ENCODE data around the gene ERC2. TPM values are rescaled to one million over a fixed set of nuclear protein-coding genes. Genes with fewer than 3 reads are reported as not detected.

The ERC2 gene
- total RNA-seq, 1 donor from 2014 or later = 0.53 TPM

- DNase-seq (ENCODE audit: low read depth, low spot score) = no peak
Measured at GRCh38 chr3:56428667-56429066, 39.6 kb downstream of the ERC2 start.

GRCh38 chr3:56424885-56425284 is 43.4 kb downstream of the ERC2 start:
- no peak for DNase-seq (ENCODE audit: low read depth, low spot score)

- DNase-seq (ENCODE audit: low read depth, low spot score) = no peak
Measured at GRCh38 chr3:56424336-56424735, 43.9 kb downstream of the ERC2 start.

GRCh38 chr3:56423661-56424099 is 44.6 kb downstream of the ERC2 start:
- no peak for DNase-seq (ENCODE audit: low read depth, low spot score)

- DNase-seq (ENCODE audit: low read depth, low spot score) = no peak
Measured at GRCh38 chr3:56422316-56422715, 46.0 kb downstream of the ERC2 start.

GRCh38 chr3:56421205-56421604 is 47.1 kb downstream of the ERC2 start:
- no peak for DNase-seq (ENCODE audit: low read depth, low spot score)

- no peak for DNase-seq (ENCODE audit: low read depth, low spot score)
Measured at GRCh38 chr3:56415652-56416051, 52.6 kb downstream of the ERC2 start.

GRCh38 chr3:56413911-56414310 is 54.4 kb downstream of the ERC2 start:
- DNase-seq (ENCODE audit: low read depth, low spot score) = no peak

- DNase-seq (ENCODE audit: low read depth, low spot score) = no peak
Measured at GRCh38 chr3:56411166-56411565, 57.1 kb downstream of the ERC2 start.

- no peak for DNase-seq (ENCODE audit: low read depth, low spot score)
Measured at GRCh38 chr3:56410576-56410975, 57.7 kb downstream of the ERC2 start.

- no peak for DNase-seq (ENCODE audit: low read depth, low spot score)
Measured at GRCh38 chr3:56409790-56410189, 58.5 kb downstream of the ERC2 start.

- DNase-seq (ENCODE audit: low read depth, low spot score) = no peak
Measured at GRCh38 chr3:56408761-56409196, 59.5 kb downstream of the ERC2 start.

- no peak for DNase-seq (ENCODE audit: low read depth, low spot score)
Measured at GRCh38 chr3:56406826-56407515, 61.3 kb downstream of the ERC2 start.

GRCh38 chr3:56404884-56405283 is 63.4 kb downstream of the ERC2 start:
- no peak for DNase-seq (ENCODE audit: low read depth, low spot score)

GRCh38 chr3:56398659-56399058 is 69.6 kb downstream of the ERC2 start:
- DNase-seq (ENCODE audit: low read depth, low spot score) = no peak

GRCh38 chr3:56397798-56398197 is 70.5 kb downstream of the ERC2 start:
- no peak for DNase-seq (ENCODE audit: low read depth, low spot score)

GRCh38 chr3:56389183-56389830 is 79.0 kb downstream of the ERC2 start:
- no peak for DNase-seq (ENCODE audit: low read depth, low spot score)

GRCh38 chr3:56383092-56383491 is 85.2 kb downstream of the ERC2 start:
- DNase-seq (ENCODE audit: low read depth, low spot score) = no peak

- DNase-seq (ENCODE audit: low read depth, low spot score) = no peak
Measured at GRCh38 chr3:56379723-56380287, 88.5 kb downstream of the ERC2 start.

GRCh38 chr3:56375654-56376053 is 92.6 kb downstream of the ERC2 start:
- DNase-seq (ENCODE audit: low read depth, low spot score) = no peak

- DNase-seq (ENCODE audit: low read depth, low spot score) = no peak
Measured at GRCh38 chr3:56373386-56373785, 94.9 kb downstream of the ERC2 start.

- no peak for DNase-seq (ENCODE audit: low read depth, low spot score)
Measured at GRCh38 chr3:56370991-56371775, 97.1 kb downstream of the ERC2 start.
